ENCODE data around the gene MRPS27. TPM values are rescaled to one million over a fixed set of nuclear protein-coding genes. Genes with fewer than 3 reads are reported as not detected.
"Not testable (repeated sequence)": the region's sequence is repeated elsewhere in the genome, so short reads cannot be mapped to it uniquely, and the experiment has no call there.

Gene MRPS27
- total RNA-seq, 1 donor from 2014 or later, result 37.0 TPM

DNA sequence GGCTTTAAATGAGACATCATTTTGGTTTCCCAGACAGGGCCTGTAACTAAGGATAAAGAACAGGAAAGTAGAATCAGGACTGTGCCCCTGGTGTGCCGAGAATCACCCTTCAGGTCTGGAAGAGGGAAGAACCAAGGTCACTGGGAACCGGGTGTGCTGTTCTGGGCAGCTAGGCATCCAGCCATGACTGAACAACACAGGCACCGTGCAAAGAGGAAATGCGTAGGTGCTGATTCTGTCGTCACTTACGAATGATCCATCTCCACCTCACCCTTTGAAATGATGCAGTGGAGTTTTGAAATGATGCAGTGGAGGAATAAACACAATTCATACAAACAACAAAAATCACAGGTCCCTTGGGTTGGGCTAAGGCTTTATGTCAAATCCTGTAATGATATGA lies 148.4 kb downstream of the MRPS27 start:
- FAIRE-seq (no peak), DNase-seq (ENCODE audit: low read depth) (no peak)
- no peak for TF ChIP-seq EZH2 (IDR thresholded peaks at IDR 0.05; ENCODE audit: insufficient read depth, low read length)
- TF ChIP-seq, protein P1, sequence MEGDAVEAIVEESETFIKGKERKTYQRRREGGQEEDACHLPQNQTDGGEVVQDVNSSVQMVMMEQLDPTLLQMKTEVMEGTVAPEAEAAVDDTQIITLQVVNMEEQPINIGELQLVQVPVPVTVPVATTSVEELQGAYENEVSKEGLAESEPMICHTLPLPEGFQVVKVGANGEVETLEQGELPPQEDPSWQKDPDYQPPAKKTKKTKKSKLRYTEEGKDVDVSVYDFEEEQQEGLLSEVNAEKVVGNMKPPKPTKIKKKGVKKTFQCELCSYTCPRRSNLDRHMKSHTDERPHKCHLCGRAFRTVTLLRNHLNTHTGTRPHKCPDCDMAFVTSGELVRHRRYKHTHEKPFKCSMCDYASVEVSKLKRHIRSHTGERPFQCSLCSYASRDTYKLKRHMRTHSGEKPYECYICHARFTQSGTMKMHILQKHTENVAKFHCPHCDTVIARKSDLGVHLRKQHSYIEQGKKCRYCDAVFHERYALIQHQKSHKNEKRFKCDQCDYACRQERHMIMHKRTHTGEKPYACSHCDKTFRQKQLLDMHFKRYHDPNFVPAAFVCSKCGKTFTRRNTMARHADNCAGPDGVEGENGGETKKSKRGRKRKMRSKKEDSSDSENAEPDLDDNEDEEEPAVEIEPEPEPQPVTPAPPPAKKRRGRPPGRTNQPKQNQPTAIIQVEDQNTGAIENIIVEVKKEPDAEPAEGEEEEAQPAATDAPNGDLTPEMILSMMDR (IDR thresholded peaks at IDR 0.05; ENCODE audit: insufficient read depth, low read depth, low read length), result no peak
- Histone ChIP-seq H4K20me1 (ENCODE audit: insufficient read depth, low read length) (peaks cover 80% of the 10 kb centered on the region), H3K9me3 (ENCODE audit: insufficient read depth, low read depth, low read length) (no peaks in the 10 kb centered on the region), H3K4me2 (ENCODE audit: low read length) (no peak overlapping the region), H3K79me2 (ENCODE audit: insufficient read depth, low read length) (peaks cover 97% of the 10 kb centered on the region), H2AFZ (ENCODE audit: low read depth, low read length) (no peak overlapping the region), H3K27ac (ENCODE audit: low read depth, low read length) (no peak overlapping the region), H3K4me1 (ENCODE audit: insufficient read depth, low read length) (peaks cover 8% of the 10 kb centered on the region), H3K27me3 (ENCODE audit: insufficient read depth, low read length) (no peaks in the 10 kb centered on the region), H3K36me3 (ENCODE audit: insufficient read depth, low read length) (peaks cover 21% of the 10 kb centered on the region), H3K9ac (ENCODE audit: low read length) (no peak overlapping the region), H3K4me3 (ENCODE audit: insufficient read depth, low read depth, low read length) (no peak overlapping the region)
- Mint-ChIP-seq H3K4me1 (ENCODE audit: low read depth, unreplicated experiment) (peaks cover 14% of the 10 kb centered on the region), H3K27me3 (ENCODE audit: low read depth, unreplicated experiment) (no peaks in the 10 kb centered on the region), H3K4me3 (ENCODE audit: unreplicated experiment) (no peak overlapping the region), H3K9me3 (ENCODE audit: unreplicated experiment) (no peaks in the 10 kb centered on the region), H3K27ac (ENCODE audit: unreplicated experiment) (peak overlapping the region; percentile 24), H3K36me3 (ENCODE audit: low read depth, unreplicated experiment) (peaks cover 16% of the 10 kb centered on the region)

DNA sequence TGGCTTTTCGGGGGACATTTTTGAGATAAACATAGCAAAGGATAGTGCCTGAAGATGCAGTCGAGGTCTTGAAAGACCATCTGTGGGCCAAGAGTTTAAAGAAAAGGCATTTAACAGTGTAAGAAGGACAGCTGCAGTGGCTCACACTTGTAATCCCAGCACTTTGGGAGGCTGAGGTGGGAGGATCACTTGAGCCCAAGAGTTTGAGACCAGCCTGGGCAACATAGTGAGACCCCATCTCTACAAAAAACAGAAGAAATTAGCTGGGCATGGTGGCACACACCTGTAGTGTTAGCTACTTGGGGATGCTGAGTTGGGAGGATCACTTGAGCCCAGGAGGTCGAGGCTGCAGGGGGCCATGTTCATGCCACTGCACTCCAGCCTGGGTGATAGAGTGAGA lies 148.9 kb downstream of the MRPS27 start:
- peak overlapping the region; percentile 24 for H3K27ac Mint-ChIP-seq (ENCODE audit: unreplicated experiment)
- not testable (repeated sequence) for H3K9me3 ChIP-seq (ENCODE audit: insufficient read depth, low read depth, low read length); H3K27me3 ChIP-seq (ENCODE audit: insufficient read depth, low read length); FAIRE-seq; H3K27me3 Mint-ChIP-seq (ENCODE audit: low read depth, unreplicated experiment); DNase-seq (ENCODE audit: low read depth); H3K4me3 ChIP-seq (ENCODE audit: insufficient read depth, low read depth, low read length); H3K9ac ChIP-seq (ENCODE audit: low read length); H3K27ac ChIP-seq (ENCODE audit: low read depth, low read length); H3K4me2 ChIP-seq (ENCODE audit: low read length); H2AFZ ChIP-seq (ENCODE audit: low read depth, low read length); H3K4me3 Mint-ChIP-seq (ENCODE audit: unreplicated experiment); H3K9me3 Mint-ChIP-seq (ENCODE audit: unreplicated experiment)
- Histone ChIP-seq H4K20me1 (ENCODE audit: insufficient read depth, low read length) (peaks cover 80% of the 10 kb centered on the region), H3K79me2 (ENCODE audit: insufficient read depth, low read length) (peaks cover 97% of the 10 kb centered on the region), H3K36me3 (ENCODE audit: insufficient read depth, low read length) (peaks cover 16% of the 10 kb centered on the region), H3K4me1 (ENCODE audit: insufficient read depth, low read length) (peaks cover 13% of the 10 kb centered on the region)
- H3K4me1 Mint-ChIP-seq (ENCODE audit: low read depth, unreplicated experiment), result peaks cover 15% of the 10 kb centered on the region
- H3K36me3 Mint-ChIP-seq (ENCODE audit: low read depth, unreplicated experiment), result peaks cover 14% of the 10 kb centered on the region

DNA sequence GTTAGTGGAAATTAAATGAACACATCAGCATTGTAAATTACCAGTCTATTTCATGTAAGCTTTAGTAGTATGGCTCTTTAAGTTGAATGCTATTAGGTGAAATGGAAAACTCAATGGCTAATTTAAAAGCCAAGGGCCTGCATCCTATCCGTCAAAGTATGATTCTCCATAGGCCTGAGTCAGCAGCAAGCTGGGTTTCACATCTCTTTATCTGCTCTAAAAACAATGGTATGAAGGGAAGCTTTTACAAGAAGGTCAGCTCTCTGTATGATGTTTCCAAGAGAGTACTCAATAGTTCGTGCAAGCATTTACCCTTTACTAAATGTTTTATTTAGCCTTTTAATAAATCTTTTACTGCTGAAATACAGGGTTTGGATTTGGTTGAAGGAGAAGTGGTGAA lies 149.9 kb downstream of the MRPS27 start:
- H3K9me3 ChIP-seq (ENCODE audit: insufficient read depth, low read depth, low read length), result no peaks in the 10 kb centered on the region
- FAIRE-seq, result no peak
- no peak overlapping the region for H2AFZ ChIP-seq (ENCODE audit: low read depth, low read length)
- Mint-ChIP-seq H3K27ac (ENCODE audit: unreplicated experiment) (no peak overlapping the region), H3K4me3 (ENCODE audit: unreplicated experiment) (no peak overlapping the region), H3K36me3 (ENCODE audit: low read depth, unreplicated experiment) (peaks cover 11% of the 10 kb centered on the region), H3K4me1 (ENCODE audit: low read depth, unreplicated experiment) (peaks cover 16% of the 10 kb centered on the region), H3K27me3 (ENCODE audit: low read depth, unreplicated experiment) (no peaks in the 10 kb centered on the region), H3K9me3 (ENCODE audit: unreplicated experiment) (no peaks in the 10 kb centered on the region)
- H3K4me1 ChIP-seq (ENCODE audit: insufficient read depth, low read length), result peaks cover 22% of the 10 kb centered on the region
- H3K9ac ChIP-seq (ENCODE audit: low read length), result no peak overlapping the region
- TF ChIP-seq, protein P1 (IDR thresholded peaks at IDR 0.05; ENCODE audit: insufficient read depth, low read depth, low read length), result no peak
- TF ChIP-seq EZH2 (IDR thresholded peaks at IDR 0.05; ENCODE audit: insufficient read depth, low read length), result no peak
- H4K20me1 ChIP-seq (ENCODE audit: insufficient read depth, low read length), result peaks cover 86% of the 10 kb centered on the region
- H3K27ac ChIP-seq (ENCODE audit: low read depth, low read length), result no peak overlapping the region
- no peak overlapping the region for H3K4me2 ChIP-seq (ENCODE audit: low read length)
- peak; percentile 37 for DNase-seq (ENCODE audit: low read depth)
- no peak overlapping the region for H3K4me3 ChIP-seq (ENCODE audit: insufficient read depth, low read depth, low read length)
- peaks cover 12% of the 10 kb centered on the region for H3K36me3 ChIP-seq (ENCODE audit: insufficient read depth, low read length)
- H3K79me2 ChIP-seq (ENCODE audit: insufficient read depth, low read length), result peaks cover 97% of the 10 kb centered on the region
- no peaks in the 10 kb centered on the region for H3K27me3 ChIP-seq (ENCODE audit: insufficient read depth, low read length)

Small RNAs within 50 kb of the gene (microRNA-seq; reads per million reads assigned to microRNA genes)
- not detected for gene MIR4803

Other genes starting within 250 kb of the MRPS27 start
- 386 and 476 TPM in 2 replicates for gene MAP1B, start 212.8 kb downstream of the MRPS27 start, total RNA-seq
- gene PTCD2, start 133 bp upstream of the MRPS27 start, total RNA-seq, result 11.4 and 13.5 TPM in 2 replicates
- not detected in 2 replicates for gene ZNF366, start 187.2 kb upstream of the MRPS27 start, total RNA-seq